GM18507 (cell line): Measurements from ENCODE around the gene CD58.

Experiments used
- DNase-seq: peaks from one replicate; pipeline ENCODE4 v3.0.0; 2011; ENCODE audit warnings: low read depth; ENCODE audit not compliant: insufficient read length; ENCODE audit errors: extremely low spot score
- FAIRE-seq: peaks from 2 replicates; lab custom pipeline; 2011; peaks lifted over from hg19 to GRCh38; lab: Jason Lieb, UNC

Gene CD58

DNA sequence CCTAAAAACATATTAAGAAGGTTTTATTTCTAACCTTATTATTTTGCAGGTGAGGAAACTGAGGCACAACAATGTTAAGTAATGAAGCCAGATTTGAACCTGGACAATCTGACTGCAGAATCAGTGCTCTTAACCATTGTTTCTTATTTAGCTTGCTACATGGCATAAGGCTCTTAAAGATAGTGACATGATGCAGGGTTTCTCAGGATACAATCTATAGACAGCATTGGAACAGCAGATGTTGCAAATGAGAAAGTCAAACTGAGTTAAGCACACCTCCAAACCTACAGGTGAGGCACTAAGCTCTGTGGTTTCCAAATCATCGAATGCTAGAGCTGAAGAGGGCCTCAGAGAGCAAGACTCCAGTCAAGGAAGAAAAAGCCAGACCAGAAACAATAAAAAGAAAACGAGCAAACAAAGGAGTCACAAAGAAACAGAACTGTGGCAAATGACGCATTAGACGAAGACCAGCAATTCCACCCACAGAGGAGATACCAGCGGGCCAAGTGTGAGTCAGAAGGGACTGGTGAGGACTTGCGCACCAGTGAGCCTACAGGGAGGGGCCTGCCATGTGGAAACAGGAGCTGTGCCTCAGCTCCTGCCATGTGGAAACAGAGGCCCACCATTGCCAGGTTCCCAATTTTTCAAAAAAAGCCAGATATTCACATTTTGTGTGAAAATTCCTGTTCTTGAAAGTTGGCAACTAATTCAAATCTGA is 14.4 kb downstream of the CD58 start:
- peak; percentile 97 for FAIRE-seq

DNA sequence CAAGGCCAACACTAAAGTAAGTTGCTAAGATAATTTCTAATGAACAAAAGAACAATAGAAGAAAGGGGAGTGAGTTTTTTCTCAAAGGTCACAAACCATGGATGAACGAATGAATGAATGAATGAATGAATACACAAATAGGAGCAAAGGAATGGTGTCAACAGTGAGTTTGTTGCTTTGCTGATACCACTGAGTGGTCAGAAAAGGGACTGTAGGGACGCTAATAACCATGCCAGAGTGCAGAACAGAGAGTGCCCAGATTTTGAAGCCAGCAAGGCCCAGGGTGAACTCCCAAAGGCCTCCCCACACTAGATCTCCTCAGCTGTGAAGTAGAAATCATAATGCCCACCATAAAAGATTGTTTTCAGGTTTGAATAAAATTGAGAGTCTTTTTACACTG is 15.9 kb downstream of the CD58 start:
- DNase-seq (no peak), FAIRE-seq (peak; percentile 24)

More for the DNA sequence above, 14.4 kb downstream of the CD58 start:
- no peak for DNase-seq

DNA sequence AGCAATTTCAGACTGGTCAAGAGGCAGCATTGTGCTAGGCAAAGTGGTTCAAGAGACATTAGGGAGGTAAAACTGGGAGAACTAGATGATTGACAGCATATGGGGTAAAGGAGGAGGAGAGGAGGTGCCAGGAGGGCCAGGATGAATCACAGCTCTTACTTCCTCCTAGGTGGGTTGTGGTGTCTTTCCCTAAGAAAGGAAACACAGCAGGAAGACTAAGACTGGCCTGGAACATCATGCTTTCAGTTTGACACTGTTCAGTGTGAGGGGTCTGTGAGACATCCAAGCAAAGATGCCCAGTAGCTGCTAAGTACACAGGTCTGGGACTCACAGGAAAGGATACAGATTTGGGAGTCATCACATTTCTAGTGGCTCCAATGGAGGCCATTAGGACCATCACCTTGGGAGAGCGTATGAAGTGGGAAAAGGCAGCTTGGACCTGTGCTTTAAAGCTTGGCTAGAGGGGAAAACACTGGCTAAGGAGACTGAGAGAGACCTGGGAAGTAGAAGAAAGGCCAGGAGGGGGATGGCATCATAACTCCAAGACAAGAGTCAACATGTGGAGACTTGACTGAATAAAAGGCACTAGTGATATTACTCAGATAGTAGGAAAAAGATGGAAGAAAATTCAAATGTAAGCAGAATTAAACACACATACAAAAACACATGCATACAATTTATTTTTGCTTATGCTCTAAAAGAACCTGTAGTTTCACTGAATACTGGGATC is 17.3 kb downstream of the CD58 start:
- DNase-seq (no peak), FAIRE-seq (peak; percentile 84)

DNA sequence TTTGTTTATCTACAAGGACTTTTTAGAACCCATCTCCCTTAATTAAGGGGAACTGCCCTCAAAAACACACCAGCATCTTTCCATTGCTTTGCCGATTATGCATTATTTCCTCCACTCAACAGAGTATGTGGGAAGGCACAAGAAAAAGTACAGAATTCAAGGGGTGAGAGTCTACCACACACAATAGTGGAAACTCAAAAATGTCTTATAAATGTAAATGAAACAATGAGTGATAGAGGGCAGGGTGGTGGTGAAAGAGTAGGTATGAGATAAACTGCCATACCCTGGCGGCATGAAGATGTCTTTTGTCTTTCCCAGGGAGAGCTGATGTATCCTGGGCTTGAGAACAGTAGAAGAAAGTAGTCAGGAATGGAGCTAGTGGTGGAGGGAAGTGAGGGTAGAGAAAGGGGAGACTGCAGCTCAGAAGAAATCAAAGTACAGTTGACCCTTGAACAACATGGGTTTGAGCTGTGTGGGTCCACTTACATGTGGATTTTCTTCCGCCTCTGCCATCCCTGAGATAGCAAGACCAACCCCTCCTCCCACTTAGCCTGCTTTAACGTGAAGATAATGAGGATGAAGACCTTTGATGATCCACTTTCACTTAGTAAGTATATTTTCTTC is 24.4 kb downstream of the CD58 start:
- no peak for DNase-seq
- FAIRE-seq, result no peak

DNA sequence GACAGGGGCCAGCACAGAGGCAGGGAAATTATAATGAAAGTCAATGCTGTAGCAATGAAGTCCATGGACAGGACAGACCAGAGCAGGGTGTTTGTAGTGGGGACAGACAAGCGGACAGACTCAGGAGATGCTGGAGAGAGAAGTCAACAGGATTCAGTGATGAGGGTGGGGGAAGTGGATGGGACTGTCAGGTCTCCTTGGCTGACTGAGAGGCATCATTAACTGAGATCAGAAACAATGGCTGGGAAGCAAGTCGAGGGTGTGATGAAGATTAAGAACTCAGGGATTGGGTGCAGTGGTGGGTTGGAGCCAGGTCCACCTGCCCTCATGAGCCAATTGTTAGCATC is 25.5 kb downstream of the CD58 start:
- no peak for DNase-seq
- FAIRE-seq, result peak; percentile 15

DNA sequence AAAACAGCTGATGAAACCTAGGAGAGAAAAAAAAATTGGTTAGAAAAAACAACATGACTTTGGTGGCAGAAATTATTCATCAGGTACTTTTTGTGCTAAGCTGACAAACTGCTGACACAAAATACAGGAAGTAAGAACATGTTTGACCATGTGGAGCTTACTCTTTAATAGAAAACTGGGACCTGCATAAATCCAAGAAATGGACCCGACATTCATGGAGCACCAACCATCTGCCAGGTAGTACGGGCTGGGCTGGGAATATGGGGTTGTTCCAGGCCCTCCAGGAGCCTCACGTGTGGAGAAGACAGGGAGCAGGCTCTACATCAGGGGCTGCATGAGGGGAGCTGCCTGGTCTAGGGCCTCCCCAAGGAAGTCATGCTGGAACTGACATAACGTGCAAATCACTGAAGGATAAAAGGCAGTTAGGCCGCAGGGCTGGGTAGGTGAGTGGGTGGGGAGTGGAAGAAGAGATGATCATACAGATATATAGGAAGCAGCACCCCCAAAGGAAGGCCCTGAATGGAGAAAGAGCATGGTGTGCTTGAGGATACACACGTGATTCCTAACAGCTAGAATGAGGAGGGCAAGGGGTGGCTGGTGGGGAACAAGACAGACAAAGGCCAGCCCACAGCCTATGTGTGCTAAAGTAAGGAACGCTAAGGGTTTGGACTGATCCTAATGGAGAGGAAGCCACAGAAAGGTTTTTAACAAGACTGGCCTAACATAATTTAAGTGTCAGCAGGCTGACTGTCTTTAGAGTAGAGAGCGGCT is 26.1 kb downstream of the CD58 start:
- peak; percentile 91 for FAIRE-seq
- DNase-seq, result no peak

DNA sequence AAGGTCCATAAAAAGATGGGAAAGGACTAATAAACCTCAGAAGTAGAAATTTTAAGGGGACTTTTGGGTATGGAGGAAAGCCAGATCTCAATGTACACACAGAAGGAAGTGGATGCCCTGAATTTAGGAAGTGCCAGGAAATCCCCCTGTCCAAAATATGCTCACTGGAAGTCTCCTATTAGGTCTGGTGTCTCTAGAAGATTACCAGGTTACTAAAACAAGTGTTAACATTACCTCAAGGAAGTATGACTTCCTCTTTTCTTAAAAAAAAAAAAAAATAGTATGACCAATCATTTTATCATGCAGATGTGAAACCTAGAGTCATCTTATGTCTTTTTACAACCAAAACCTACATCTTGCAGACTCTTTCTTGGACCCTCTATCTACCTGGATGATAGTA is 30.7 kb downstream of the CD58 start:
- DNase-seq, result no peak
- FAIRE-seq, result peak; percentile 78

DNA sequence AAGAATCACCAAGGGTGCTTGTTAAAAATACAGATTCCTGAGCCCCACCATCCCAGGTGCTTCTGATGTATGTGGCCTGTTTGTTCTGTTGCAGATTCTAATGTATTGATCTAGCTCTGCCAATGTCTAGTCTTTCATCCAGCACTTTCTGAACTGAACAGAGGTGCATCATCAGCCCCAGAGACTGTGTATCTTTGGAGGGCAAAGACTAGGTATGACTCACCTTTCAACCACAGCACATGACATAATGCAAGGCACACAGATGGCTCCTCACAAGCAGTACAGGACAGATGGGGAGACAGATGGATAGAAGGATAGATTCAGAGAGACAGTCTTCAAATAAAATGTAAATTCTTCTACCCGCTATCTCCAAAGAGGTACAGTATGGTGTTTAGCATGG is 32.3 kb downstream of the CD58 start:
- DNase-seq (no peak), FAIRE-seq (peak; percentile 77)

DNA sequence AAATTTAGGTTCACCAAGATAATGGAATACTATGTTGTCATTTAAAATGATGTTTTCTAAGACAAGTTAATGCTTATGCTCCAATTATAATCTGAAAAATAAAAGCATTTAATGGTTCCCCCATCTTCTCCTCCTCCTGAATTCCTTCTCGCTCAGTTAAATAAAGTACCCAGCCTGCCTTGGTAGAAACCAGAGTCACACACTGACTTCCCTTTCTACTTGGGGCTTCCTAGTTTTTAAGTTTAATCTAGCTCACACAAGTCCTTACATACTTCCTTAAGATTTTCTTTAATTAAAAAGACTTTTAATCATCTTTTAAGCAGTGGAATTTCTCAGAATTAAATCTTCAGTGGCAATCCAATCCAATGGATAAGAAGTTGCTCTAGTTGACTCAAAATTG is 32.9 kb downstream of the CD58 start:
- FAIRE-seq, result no peak
- DNase-seq, result no peak

DNA sequence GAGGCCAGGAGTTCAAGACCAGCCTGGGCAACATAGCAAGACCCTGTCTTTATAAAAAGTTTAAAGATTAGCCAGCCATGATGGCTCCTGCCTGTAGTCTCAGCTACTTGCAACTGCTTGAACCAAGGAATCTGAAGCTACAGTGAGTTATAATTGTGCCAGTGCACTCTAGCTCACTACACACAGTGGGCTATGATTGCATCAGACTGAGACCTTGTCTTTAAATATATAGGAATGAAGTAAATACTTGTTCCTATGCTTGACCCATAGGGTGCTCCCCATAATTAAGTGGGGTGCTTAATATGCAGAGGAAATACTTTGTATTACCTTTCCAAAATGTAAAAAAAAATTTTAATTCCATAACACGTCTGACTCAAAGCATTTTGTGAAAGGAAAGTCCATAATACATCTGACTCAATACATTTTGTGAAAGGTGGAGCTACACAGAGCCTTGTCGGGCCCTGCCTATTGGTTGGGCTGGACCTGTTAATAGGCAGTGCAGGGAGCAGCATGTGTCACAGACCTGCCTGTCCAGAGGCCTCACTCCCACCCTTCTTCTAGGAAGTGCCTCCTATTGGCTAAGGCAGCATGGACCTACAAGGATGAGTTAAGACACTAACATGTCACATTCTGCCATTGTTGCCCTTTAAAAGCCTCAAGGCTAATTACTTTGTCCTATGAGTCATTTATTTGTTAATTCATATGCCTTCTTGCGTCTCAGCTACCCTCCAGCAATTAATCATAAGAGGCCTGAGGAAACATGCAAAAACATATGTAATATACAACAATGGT is 33.6 kb downstream of the CD58 start:
- no peak for FAIRE-seq
- DNase-seq, result no peak

DNA sequence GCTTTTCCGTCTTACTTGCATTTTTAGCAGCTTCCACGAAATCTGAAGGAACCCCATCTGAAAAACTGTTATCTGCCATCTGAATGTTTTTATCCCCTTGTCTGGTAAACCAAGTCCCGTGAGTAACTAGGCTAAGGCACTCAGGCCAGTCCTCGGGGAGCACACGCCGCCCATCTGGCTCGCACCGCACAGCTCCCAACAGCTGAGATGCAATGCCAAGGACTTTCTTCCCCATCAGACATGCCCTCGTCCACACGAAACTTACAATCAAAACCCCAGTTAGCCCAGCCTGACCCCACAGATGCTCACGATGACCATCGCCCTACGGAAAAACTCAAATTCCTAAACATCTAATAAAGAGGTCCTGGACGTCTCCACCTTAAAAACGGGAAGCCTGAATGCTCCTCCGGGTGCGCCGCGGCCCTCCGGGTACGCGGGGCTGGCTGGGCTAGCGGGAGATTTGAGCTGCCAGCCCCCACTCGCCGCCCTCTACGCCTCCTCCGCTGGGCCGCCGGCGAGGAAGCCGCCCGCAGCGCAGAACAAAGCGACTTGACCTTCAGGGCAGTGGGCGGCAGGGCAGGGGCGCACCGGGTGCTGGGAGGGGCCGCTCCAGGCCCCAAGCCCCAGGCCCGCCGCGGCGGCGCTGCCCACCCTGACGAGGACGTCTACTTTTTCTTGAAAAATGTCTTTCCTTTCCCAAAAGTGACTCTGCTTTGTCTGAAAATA is 36.6 kb downstream of the CD58 start:
- DNase-seq (no peak), FAIRE-seq (no peak)

DNA sequence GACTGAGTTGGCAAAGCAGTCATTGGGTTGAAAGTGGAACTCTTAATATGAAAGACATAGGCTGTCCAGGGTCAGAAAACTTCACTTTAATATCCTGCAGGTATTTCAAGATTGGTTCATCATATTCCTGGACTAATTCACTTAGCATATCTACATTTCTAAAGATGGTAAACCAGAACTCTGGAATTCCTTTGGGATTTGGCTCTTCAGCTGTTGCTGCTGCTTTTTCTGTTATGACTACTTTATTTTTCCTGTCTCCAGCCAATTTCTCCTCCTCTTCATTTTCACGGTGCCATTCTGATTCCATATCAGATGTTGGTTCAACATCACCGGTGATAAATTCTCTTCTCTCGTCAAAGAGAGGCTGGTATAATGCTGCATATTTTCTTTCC is 37.4 kb downstream of the CD58 start:
- FAIRE-seq, result no peak
- no peak for DNase-seq

DNA sequence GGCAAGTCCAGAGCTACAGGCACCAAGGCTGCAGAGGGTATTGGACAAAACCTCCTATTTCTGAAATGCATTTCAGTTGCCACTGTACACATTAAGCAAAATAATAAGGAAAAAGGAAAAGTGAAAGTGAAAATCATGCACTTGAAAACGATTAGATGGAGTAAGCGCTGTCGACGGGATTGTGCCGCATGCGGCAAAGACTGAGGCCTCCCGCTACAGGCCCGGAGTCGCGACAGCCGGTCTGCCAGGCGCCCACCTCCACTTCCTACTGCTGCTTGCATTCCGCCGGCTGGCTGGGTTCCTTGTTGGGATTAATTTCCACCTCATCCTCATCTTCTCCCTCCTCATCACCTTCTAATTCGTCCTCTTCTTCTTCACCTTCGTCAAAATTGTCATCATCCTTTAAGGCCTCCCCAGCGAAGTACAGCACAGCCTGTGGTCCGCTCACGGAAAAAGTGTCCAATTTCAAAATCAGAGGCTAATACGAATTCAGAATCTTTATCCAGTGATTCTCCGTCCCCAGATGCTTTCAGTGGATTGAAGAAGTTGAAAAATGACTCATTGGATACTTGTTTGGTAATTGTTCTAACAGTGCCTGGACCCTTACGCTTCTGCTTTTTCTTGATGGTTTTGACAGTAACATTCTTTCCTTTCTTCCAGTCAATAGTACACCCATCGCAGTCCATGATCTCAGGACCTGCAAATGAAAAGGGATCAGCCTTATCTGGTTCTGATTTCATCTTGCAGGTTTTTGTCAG is 38.0 kb downstream of the CD58 start:
- DNase-seq (no peak), FAIRE-seq (no peak)

DNA sequence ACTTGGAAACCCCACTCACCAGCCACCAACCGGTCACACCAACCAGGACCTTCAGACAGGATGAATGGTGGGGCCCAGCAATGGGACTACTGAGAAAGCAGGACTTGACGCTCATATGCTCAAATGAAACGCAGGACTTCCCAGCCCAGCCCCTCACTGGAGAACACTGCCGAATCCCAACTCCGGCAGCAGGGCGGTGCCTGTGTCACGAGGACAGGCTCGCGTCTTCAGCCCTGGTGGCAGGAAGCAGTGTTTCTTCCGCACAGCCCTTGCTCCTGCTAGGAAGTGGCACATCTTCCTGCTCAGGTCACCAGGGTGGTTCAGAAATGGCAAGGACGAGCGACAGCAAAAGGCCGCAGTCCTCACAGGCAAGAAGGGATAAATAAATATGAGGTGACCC is 38.9 kb downstream of the CD58 start:
- FAIRE-seq, result no peak
- DNase-seq, result no peak

DNA sequence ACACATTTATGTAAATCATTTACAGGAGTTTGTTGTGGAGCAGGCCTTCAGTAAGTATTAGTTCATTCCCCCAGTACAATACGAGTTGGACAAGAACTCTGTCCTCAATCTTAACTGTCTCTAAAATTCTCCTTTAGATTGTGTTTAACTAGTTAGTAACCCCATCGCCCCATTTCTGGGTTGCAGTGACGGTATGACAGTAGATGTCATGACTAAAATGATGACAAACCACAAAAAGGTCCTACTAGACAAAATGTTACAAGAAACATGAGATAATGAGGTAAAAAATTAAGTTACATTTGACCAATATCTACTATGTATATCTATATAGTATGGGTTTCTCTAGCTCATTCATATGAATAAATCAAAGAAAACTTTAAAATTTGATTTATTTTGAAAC is 41.1 kb downstream of the CD58 start:
- no peak for DNase-seq
- no peak for FAIRE-seq

DNA sequence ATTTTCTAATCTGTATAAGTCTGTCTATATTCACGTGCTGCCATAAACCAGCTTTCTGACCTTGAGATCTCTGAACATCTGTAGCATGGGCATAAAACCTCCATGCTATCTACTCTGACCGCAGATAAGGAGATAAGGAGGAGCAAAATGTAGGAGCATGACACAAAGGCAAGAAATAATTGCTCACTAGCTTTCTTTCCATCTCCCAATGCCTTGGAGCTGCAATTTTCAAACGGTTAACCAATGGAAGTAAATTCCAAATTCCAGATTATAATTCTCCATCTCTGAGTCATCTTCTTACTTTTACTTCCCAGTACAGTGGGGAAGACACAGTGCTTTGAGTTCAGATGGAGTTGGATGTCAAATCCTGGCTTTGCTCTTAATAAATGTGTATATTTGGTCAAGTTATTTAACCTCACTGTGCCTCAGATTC is 41.6 kb downstream of the CD58 start:
- FAIRE-seq (no peak), DNase-seq (no peak)

DNA sequence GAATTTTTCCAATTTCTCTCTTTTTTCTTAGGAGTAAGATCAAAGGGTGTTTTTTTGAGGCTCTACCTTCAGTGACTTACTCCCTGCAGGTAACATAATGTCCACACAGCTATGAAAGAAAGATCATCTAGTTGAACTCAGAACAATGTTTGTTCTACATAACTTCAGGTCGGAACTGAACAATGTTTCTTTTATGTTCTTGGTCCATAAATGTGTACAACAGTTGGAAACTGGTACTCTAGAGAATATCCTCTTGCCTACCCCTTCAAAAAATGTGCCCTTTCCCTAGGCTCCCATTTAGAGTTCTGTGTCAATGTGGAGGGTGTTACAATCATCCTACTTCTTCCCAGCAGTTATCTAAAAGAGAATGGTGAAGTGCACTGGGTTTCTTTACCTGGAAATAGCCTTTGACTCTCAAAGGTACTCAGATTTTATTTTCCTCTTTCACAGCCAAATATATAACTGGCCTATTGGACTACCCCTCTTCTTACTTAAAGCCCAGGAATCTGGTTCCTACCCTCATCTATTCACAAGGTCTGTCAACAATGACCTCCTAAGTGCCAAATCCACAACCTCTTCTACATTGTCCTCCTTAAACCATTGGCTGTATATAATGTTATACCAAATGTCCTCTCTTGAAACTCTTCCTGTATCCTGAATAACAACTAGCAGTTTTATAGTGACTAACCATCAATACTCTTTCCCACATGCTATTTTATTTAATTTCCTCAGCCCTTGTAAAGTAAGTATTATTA is 42.3 kb downstream of the CD58 start:
- DNase-seq (no peak), FAIRE-seq (no peak)
